ENCODE data around the gene PTDSS2. TPM values are rescaled to one million over a fixed set of nuclear protein-coding genes. Genes with fewer than 3 reads are reported as not detected.

PTDSS2 gene
- total and polyA plus RNA-seq, 4 experiments from 2014 or later: 5.5 to 26.1 (median 14.8) TPM

GRCh38 chr11:442611-443081 lies 7.4 kb upstream of the PTDSS2 start:
- Histone ChIP-seq H3K4me1 (ENCODE audit: insufficient read depth, low read length) (peaks cover 38% of the 10 kb centered on the region), H3K9me3 (ENCODE audit: control insufficient read depth in 1 of 2, low read length in 2 of 2) (no peaks in the 10 kb centered on the region), H3K27ac (ENCODE audit: low read depth, low read length) (no peak overlapping the region), H3K4me3 (ENCODE audit: low read length in 2 of 2) (no peak overlapping the region), H3K36me3 (ENCODE audit: insufficient read depth, low read length) (no peaks in the 10 kb centered on the region), H3K27me3 (ENCODE audit: insufficient read depth, low read length) (no peaks in the 10 kb centered on the region)
- Mint-ChIP-seq H3K9me3 (no peaks in the 10 kb centered on the region), H3K4me1 (peaks cover 10 to 34% (median 20%) of the 10 kb centered on the region in 4 donors), H3K36me3 (no peaks in the 10 kb centered on the region), H3K4me3 (peak overlapping the region in 2 of 8 donors; percentile 9 to 31), H3K27me3 (no peaks in the 10 kb centered on the region), H3K27ac (no peak overlapping the region)
- intact Hi-C loops (cut with micrococcal nuclease): no loop called here
- ChIA-PET POLR2A (ENCODE audit: partially characterized antibody) (interaction anchor here (1.2 to 19.6 kb wide), 3 partner anchors 13 to 208 kb away, joined by 3 to 539 read pairs (median 3); partner anchors contain the start of gene SIGIRR), CTCF (ENCODE audit: partially characterized antibody) (interaction anchor here (2.9 kb wide), 1 partner anchor 36 kb away, joined by 7 read pairs; no protein-coding TSS in a partner anchor)
- no peak for DNase-seq

GRCh38 chr11:443542-444199 lies 6.4 kb upstream of the PTDSS2 start:
- H3K9me3 Mint-ChIP-seq: no peaks in the 10 kb centered on the region
- peaks cover 13 to 30% (median 20%) of the 10 kb centered on the region in 4 donors for H3K4me1 Mint-ChIP-seq
- no peak overlapping the region for H3K27ac Mint-ChIP-seq
- Histone ChIP-seq H3K27ac (ENCODE audit: low read depth, low read length) (no peak overlapping the region), H3K9me3 (ENCODE audit: control insufficient read depth in 1 of 2, low read length in 2 of 2) (no peaks in the 10 kb centered on the region), H3K36me3 (ENCODE audit: insufficient read depth, low read length) (no peaks in the 10 kb centered on the region), H3K27me3 (ENCODE audit: insufficient read depth, low read length) (no peaks in the 10 kb centered on the region), H3K4me3 (ENCODE audit: low read length in 2 of 2) (no peak overlapping the region), H3K4me1 (ENCODE audit: insufficient read depth, low read length) (peaks cover 40% of the 10 kb centered on the region)
- POLR2A ChIA-PET (ENCODE audit: partially characterized antibody): interaction anchor here (0.8 to 19.6 kb wide), 3 partner anchors 12 to 33 kb away, joined by 3 to 539 read pairs (median 3); partner anchors contain the start of gene SIGIRR
- H3K27me3 Mint-ChIP-seq: no peaks in the 10 kb centered on the region
- intact Hi-C loops (cut with micrococcal nuclease): no loop called here
- CTCF ChIA-PET (ENCODE audit: partially characterized antibody): interaction anchor here (0.7 to 2.9 kb wide), 3 partner anchors 29 to 139 kb away, joined by 3 to 7 read pairs (median 4); partner anchors contain the start of gene SIGIRR
- peak overlapping the region in 1 of 8 donors; percentile 20 for H3K4me3 Mint-ChIP-seq
- no peak for DNase-seq
- H3K36me3 Mint-ChIP-seq: peaks cover 0 to 2% of the 10 kb centered on the region in 2 donors

- intact Hi-C loops (cut with micrococcal nuclease): no loop called here
- Mint-ChIP-seq H3K4me1 (peaks cover 14 to 31% (median 21%) of the 10 kb centered on the region in 4 donors), H3K27me3 (no peaks in the 10 kb centered on the region), H3K4me3 (peak overlapping the region in 2 of 8 donors; percentile 13 to 46), H3K27ac (peak overlapping the region in 1 of 7 donors; percentile 23), H3K9me3 (no peaks in the 10 kb centered on the region), H3K36me3 (peaks cover 0 to 2% of the 10 kb centered on the region in 2 donors)
- Histone ChIP-seq H3K4me1 (ENCODE audit: insufficient read depth, low read length) (peaks cover 42% of the 10 kb centered on the region), H3K27ac (ENCODE audit: low read depth, low read length) (no peak overlapping the region), H3K4me3 (ENCODE audit: low read length in 2 of 2) (no peak overlapping the region), H3K36me3 (ENCODE audit: insufficient read depth, low read length) (no peaks in the 10 kb centered on the region), H3K27me3 (ENCODE audit: insufficient read depth, low read length) (no peaks in the 10 kb centered on the region), H3K9me3 (ENCODE audit: control insufficient read depth in 1 of 2, low read length in 2 of 2) (no peaks in the 10 kb centered on the region)
- ChIA-PET CTCF (ENCODE audit: partially characterized antibody) (interaction anchor here (0.8 to 1.7 kb wide), 4 partner anchors 28 to 139 kb away, joined by 3 to 4 read pairs (median 4); partner anchors contain the start of gene SIGIRR), POLR2A (ENCODE audit: partially characterized antibody) (interaction anchor here (19.6 kb wide), 1 partner anchor 33 kb away, joined by 539 read pairs; the partner anchor contains the start of gene SIGIRR)
- no peak for DNase-seq
These were observed 5.5 kb upstream of the PTDSS2 start for GRCh38 chr11:444396-445144.

- no peak overlapping the region for H3K4me3 Mint-ChIP-seq
- H3K27me3 Mint-ChIP-seq: no peaks in the 10 kb centered on the region
- H3K9me3 ChIP-seq (ENCODE audit: control insufficient read depth in 1 of 2, low read length in 2 of 2): no peaks in the 10 kb centered on the region
- H3K4me1 ChIP-seq (ENCODE audit: insufficient read depth, low read length): peaks cover 32% of the 10 kb centered on the region
- DNase-seq: no peak
- peaks cover 13 to 27% (median 18%) of the 10 kb centered on the region in 4 donors for H3K4me1 Mint-ChIP-seq
- peaks cover 0 to 6% of the 10 kb centered on the region in 2 donors for H3K36me3 Mint-ChIP-seq
- no peak overlapping the region for H3K27ac ChIP-seq (ENCODE audit: low read depth, low read length)
- ChIA-PET POLR2A (ENCODE audit: partially characterized antibody) (interaction anchor here (19.6 kb wide), 1 partner anchor 35 kb away, joined by 539 read pairs; the partner anchor contains the start of gene SIGIRR), CTCF (ENCODE audit: partially characterized antibody) (interaction anchor here (0.8 to 5.4 kb wide), 5 partner anchors 29 to 141 kb away, joined by 3 to 24 read pairs (median 3); partner anchors contain the start of gene SIGIRR)
- no peaks in the 10 kb centered on the region for H3K9me3 Mint-ChIP-seq
- H3K27ac Mint-ChIP-seq: peak overlapping the region in 1 of 7 donors; percentile 75
- no peaks in the 10 kb centered on the region for H3K36me3 ChIP-seq (ENCODE audit: insufficient read depth, low read length)
- no peaks in the 10 kb centered on the region for H3K27me3 ChIP-seq (ENCODE audit: insufficient read depth, low read length)
- H3K4me3 ChIP-seq (ENCODE audit: low read length in 2 of 2): no peak overlapping the region
- intact Hi-C loops (cut with micrococcal nuclease): no loop called here
These were observed 4.1 kb upstream of the PTDSS2 start for GRCh38 chr11:445765-446588.

- H3K9me3 ChIP-seq (ENCODE audit: control insufficient read depth in 1 of 2, low read length in 2 of 2): no peaks in the 10 kb centered on the region
- H3K4me1 ChIP-seq (ENCODE audit: insufficient read depth, low read length): peaks cover 34% of the 10 kb centered on the region
- Mint-ChIP-seq H3K36me3 (peaks cover 0 to 11% of the 10 kb centered on the region in 2 donors), H3K4me1 (peaks cover 14 to 32% (median 22%) of the 10 kb centered on the region in 4 donors), H3K4me3 (peak overlapping the region in 1 of 8 donors; percentile 43), H3K27me3 (no peaks in the 10 kb centered on the region), H3K27ac (peak overlapping the region in 1 of 7 donors; percentile 75), H3K9me3 (no peaks in the 10 kb centered on the region)
- H3K4me3 ChIP-seq (ENCODE audit: low read length in 2 of 2): no peak overlapping the region
- no peaks in the 10 kb centered on the region for H3K36me3 ChIP-seq (ENCODE audit: insufficient read depth, low read length)
- H3K27ac ChIP-seq (ENCODE audit: low read depth, low read length): no peak overlapping the region
- ChIA-PET CTCF (ENCODE audit: partially characterized antibody) (interaction anchor here (0.7 to 7.6 kb wide), 6 partner anchors 33 to 138 kb away, joined by 3 to 103 read pairs (median 14); partner anchors contain the start of gene SIGIRR), POLR2A (ENCODE audit: partially characterized antibody) (interaction anchor here (4.5 to 19.6 kb wide), 3 partner anchors 36 to 240 kb away, joined by 32 to 539 read pairs (median 50); partner anchors contain the start of genes BET1L, PGGHG, RIC8A and SIGIRR)
- no peaks in the 10 kb centered on the region for H3K27me3 ChIP-seq (ENCODE audit: insufficient read depth, low read length)
- intact Hi-C loops (cut with micrococcal nuclease): no loop called here
- no peak for DNase-seq
These were observed 3.2 kb upstream of the PTDSS2 start for GRCh38 chr11:446891-447290.

Data from CD4-positive, alpha-beta memory T cell (primary cell).